TTC549 (cell line): ENCODE data around the gene GLRX5.
"Not testable (repeated sequence)": the region's sequence is repeated elsewhere in the genome, so short reads cannot be mapped to it uniquely, and the experiment has no call there.

ENCODE experiments used
- FAIRE-seq: peaks from 2 replicates; lab custom pipeline; 2012; peaks lifted over from hg19 to GRCh38; lab: Jason Lieb, UNC

GLRX5 gene

DNA sequence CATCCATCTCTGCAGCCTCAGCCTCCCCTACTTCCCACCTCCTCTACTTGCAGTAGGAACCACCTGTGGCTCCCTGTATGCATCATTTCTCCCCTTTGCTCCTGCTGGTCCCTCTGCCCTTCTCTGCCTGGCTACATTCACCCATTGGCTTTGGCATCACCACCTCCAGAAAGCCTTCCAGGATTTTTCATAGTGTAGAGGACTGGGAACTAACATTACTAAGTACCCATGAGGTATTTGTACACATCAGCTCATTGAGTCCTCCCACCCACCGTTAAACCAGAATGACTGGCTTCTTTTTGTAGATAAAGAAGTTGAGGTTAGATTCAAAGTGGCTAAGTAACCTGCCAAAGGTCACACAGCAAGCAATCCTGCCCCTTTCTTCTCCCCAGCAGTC lies 35.5 kb upstream of the GLRX5 start:
- no peak for FAIRE-seq

DNA sequence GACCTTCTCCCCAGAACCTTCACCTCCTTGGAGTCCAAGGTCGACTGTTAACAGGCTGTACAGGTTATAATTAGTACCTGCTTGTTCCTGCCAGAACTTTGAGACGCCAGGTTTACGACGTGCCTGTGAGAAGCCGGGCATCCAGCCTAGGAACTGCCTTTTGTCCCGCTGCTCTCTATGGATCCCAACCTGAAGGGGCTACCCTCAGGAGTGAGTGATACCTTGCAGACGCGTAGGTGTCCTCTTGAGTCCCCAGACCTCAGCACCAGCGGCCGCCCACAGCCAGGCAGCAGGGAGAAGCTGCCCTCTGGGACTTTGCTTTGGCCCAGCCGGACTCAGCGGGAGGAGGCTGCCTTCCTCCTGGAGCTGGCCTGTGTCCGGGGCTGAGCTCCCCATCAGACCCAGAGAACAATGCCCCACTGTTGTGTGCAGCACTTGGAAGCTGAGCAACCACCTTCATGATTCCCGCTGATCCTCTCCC lies 34.6 kb upstream of the GLRX5 start:
- no peak for FAIRE-seq

DNA sequence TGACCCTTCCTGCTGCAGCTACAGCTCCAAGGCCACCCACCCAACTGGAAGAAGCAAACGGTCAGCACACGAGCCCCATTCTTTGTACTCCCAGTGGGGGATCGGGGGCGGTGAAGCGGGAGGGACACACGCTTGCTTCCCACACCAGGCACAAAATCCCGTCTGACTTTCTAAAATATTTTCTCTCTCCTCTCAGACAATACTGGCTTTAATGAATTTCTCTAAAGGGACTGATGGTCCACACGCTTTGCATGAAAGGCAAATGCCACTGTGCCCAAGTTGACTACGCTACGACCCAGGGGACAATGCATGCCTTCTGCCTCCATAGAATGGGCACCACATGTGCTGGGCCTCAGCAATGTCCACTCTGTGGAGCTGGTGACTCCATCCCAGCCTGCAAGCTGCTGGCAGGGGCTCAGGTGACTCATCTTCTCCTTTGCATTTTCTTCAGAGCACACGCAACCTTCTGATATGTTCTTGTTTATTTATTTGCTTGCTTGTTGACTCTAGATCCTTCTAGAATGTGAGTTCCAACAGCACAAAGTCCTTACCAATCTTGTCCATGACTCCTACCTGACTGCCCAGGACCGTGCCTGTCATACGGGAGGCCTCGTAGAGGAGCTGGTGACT lies 34.0 kb upstream of the GLRX5 start:
- no peak for FAIRE-seq

DNA sequence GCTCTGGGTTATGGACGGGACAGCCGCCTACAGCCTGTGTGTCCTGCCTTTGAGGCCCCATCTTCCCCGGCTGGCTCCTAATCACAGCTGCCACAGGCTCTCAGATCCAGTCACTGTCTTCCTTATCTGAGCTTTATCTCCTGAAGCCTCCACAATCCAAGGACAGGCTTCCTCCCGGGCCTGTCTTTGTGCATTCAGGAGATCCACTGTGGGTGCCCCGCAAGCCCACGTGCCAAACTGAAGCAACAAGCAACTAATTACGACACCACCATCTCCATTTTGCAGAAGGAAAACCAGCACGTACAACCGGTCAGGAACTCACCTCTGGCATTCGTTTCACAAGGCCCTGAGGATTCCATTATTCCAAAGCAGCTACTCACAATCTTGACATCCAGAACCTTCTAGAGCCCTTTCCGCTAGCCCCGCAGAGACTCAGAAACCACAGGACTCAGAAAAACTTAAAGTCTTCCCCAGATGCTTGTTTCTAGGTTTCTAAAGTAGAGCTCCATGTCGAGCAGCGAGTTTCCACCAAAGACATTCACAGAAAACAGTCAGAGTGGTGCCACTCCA lies 32.4 kb upstream of the GLRX5 start:
- FAIRE-seq: no peak

- no peak for FAIRE-seq
Measured at GRCh38 chr14:95503365-95504134, 31.3 kb upstream of the GLRX5 start.

- no peak for FAIRE-seq
Measured at GRCh38 chr14:95504135-95505029, 30.5 kb upstream of the GLRX5 start.

DNA sequence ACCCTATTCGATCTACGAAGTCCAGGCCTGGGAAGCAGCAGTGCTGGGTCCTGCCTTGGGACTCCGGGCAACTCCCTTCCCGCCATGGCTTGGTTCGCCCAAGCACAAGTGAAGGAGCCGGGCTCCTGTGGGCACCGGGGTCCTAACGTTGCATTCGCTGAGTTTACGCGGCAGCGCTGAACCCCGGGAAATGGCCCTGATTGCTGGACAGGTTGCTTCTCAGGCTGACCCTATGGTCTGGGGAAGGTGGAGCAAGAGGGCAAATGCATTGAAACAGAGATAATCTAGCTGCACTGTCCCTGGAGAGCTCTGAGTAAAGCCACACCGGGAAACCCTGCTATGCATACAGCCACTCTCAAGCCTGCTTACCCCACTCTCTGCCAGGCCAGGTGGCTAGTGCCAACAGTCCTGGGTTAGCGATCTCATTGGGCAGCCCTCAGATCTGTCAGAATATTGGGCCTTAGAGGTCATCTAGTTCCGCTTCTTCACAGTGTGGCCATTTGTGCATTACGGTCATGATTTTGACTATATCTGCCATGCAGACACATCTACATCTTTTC lies 29.7 kb upstream of the GLRX5 start:
- no peak for FAIRE-seq

- no peak for FAIRE-seq
Measured at GRCh38 chr14:95507174-95507573, 27.7 kb upstream of the GLRX5 start.

- no peak for FAIRE-seq
Measured at GRCh38 chr14:95507701-95508103, 27.1 kb upstream of the GLRX5 start.

DNA sequence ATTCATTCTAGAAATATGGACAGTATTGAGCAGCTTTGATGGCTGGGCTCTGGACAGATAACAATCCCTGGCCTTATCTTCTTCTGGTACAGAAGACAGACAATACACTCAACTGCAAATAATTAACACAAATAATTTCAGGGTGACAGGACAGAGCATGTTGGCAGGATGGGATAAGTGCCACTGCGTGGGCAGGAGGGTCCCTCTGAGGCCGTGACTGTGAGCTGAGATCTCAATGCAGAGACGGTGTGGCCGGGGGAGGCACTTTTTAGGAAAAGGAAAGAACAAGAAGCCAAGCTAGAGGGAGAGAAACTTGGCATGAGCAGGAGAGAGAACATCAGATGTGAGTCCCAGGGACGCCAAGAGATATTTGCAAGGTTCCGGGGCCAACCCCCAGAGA lies 26.5 kb upstream of the GLRX5 start:
- no peak for FAIRE-seq

- no peak for FAIRE-seq
Measured at GRCh38 chr14:95509495-95509894, 25.4 kb upstream of the GLRX5 start.

GRCh38 chr14:95510344-95510743 lies 24.5 kb upstream of the GLRX5 start:
- not testable (repeated sequence) for FAIRE-seq

- FAIRE-seq: no peak
Measured at GRCh38 chr14:95510804-95511203, 24.0 kb upstream of the GLRX5 start.

DNA sequence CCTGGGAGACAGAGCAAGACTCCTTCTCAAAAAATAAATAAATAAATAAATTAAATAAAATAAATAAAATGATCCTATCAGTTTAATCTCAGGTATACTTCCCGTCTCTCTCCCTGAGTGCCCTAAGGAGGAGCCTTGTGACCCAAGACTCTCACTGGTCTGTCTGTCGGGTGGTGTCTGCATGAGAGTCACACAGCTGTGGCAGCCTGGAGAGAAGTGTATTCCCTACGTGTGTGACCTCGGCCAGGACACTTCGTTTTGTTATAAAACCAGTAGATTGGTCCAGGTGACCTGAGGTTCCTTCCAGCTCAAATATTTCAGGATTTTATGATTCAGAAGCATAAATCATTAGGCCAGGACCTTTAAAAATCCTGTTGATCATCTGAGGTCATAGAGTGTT lies 23.2 kb upstream of the GLRX5 start:
- FAIRE-seq: no peak

GRCh38 chr14:95513291-95513690 lies 21.6 kb upstream of the GLRX5 start:
- FAIRE-seq: no peak

- no peak for FAIRE-seq
Measured at GRCh38 chr14:95514131-95515079, 20.4 kb upstream of the GLRX5 start.

- FAIRE-seq: no peak
Measured at GRCh38 chr14:95515080-95515489, 19.8 kb upstream of the GLRX5 start.

DNA sequence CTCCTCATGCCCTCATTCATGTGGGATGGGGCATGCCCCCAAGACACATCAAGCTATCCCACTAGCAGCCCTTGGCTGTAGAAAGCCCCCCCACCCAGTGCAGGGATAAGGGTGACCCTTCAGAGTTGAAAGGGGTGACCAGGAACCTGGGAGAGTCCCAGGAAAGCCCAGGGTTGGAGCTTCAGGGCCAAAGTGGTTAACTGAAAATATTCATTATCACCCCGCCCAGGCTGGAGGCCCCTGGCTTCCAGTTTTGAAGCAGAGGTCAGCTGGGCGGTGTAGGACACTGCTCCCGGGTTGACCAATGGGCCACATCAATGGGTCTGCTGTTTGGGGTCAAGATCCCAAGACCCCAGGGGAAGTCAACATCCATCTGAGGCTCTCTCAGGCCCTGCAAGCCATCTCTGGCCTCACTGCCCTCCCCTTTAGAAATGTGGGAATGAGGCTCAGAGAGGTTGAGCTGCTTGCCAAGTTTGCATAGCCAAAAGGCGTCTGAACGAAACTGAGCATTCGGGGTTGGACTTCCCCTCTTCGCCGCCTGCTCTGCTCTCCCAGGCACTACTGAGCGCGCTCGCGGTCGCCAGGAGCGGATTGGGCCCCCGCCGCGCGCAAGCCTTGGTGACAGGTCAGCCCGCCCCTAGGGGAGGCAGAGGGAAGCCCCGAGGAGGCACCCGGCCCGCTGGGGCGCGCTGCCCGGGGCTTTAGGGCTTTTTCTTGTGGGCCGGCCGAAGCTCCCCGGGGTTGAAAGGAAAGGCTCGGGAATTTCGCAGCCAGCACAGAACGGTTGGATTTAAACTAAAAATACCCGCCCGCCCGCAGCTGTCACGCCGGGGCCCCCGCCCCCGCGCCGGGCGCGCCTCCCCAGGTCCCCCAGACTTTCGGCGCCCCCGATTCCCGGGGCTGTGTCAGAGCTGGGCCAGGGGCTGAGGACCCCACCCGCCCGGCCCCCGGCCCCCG lies 19.0 kb upstream of the GLRX5 start:
- FAIRE-seq: no peak

DNA sequence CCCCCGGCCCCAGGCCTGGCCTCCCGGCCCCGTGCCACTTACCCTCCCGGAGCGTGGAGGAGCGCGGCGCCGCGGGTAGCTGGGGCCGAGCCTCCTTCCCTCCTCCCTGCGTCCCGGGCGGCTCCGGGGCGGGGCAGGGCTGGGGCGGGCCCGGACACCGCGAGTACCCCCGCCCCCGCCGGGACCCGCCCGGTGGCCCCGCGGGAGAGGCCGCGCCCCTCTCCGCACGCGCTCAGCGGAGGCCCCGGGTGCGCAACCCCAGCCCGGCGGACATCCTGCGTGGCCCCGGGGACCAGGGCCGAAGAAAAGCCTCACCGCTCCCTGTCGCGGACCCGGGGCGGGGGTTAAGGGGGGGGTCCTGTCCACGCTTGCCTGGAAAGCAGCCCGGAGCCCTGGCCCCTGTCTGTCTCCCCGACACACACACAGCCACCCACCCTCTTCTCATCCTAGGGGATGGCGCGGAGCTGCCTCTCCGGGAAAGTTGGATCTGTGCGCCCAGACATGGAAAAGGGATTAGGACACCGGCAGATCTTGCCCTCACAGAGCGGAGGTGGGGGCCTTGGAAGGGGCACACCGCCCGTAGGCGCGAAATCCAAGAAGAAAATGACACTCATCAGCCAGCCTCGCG lies 18.2 kb upstream of the GLRX5 start, which contains the start of gene SYNE3:
SYNE3 (minus strand) TSS at position 97 of the 628 bp plus-strand sequence. CDS start 40,829 bp downstream, outside the sequence.
- FAIRE-seq: no peak
